Stimulated activated CD8-positive, alpha-beta memory T cell treated with anti-CD3 and anti-CD28 coated beads, Interleukin-4, amount 100 ng/mL, for 48 hours (primary cell): ENCODE data around the gene CYSLTR1.
"Not testable (repeated sequence)": the region's sequence is repeated elsewhere in the genome, so short reads cannot be mapped to it uniquely, and the experiment has no call there.

Experiments used
- DNase-seq: peaks from one replicate; pipeline ENCODE4 v3.0.0-alpha.2; 2020

Gene CYSLTR1, protein sequence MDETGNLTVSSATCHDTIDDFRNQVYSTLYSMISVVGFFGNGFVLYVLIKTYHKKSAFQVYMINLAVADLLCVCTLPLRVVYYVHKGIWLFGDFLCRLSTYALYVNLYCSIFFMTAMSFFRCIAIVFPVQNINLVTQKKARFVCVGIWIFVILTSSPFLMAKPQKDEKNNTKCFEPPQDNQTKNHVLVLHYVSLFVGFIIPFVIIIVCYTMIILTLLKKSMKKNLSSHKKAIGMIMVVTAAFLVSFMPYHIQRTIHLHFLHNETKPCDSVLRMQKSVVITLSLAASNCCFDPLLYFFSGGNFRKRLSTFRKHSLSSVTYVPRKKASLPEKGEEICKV

DNA sequence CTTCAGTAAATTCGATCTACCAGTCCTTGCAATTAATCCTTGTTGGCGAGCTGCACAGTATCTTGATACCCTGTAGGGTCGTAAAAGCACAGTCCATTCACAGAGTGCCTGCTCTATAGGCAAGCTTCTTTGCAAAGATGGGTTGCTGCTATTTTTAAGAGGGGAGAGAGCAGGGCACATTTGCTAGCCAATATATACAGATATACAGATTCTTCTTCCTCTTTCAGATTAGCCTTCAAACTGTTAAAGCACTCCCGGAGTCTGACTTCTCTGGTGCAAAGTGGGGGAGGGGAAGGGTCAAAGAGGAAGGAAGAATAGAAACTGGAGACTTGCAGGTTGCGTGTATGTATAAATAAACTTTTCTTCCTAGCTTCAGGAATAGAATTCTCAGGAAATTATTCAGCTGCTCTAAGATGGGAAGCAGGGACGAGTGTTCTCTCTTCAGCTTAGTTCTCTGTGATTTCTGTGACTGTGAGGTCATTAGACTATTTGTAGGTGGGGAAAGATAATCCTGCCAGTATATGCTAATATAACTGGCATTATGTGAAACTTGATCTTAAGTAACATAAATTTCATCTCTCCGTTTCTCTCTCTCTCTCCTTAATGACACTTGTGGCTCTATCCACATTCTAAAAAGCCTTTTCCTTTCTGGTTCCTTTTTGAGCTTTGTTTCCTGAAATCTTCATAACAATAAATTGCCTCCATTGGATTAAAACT lies at the start of gene CYSLTR1:
Gene CYSLTR1, minus strand, starts transcription at position 242 of the 717 bp plus-strand sequence. CDS start 53,865 bp downstream, outside the sequence.
- DNase-seq: no peak

DNA sequence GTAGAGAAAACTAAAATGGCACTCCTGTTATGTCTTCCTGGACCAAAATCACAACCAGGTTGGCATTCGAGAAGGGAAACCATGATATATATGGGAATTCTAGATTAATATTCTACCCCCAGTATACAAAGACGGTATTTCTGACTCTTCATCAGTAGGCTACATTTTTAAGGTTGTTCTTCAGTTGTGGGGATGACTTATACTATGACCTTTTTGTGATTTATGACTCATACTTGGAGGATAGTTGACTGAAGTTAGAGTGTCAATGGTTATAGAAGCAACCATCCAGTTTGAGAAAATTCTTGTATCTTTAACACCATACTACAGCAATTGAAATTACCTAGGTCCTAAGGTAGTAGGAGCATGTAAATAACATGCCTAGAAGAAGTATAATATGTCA lies 49.8 kb upstream of the CYSLTR1 start:
- DNase-seq: no peak

DNA sequence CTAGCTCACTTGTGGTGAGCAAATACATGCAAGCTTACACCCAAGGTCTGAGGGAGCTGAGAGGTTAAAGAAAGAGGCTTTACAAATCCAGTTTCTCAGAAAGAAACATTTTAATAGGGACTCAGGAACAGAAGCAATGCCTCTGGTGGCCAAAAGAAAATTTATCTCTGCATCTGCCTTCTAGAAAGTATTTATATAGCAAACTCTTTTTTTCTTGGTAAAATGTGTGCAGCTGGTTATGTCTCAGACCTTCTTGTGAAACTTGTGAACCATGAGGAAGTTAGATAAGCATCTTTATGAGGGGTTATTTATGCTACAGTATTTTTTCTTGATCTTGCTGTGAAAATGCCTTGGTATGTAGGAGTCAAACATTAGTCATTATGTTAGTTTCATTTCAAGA lies 48.5 kb upstream of the CYSLTR1 start:
- no peak for DNase-seq

DNA sequence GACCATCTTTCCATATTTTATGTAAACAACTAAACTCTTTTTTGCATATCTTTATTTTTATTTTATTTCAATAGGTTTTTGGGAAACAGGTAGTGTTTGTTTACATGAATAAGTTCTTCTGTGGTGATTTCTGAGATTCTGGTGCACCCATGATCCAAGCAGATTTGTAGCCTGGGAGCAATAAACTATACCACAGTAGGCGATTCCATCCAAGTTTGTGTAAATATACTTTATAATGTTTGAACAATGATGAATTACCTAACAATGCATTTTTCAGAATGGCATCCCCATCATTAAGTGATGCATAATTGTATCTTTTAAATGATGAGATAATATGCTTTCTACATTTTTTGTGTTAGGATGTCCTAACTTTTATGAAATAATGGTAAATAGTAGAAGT lies 39.2 kb upstream of the CYSLTR1 start:
- DNase-seq: no peak

DNA sequence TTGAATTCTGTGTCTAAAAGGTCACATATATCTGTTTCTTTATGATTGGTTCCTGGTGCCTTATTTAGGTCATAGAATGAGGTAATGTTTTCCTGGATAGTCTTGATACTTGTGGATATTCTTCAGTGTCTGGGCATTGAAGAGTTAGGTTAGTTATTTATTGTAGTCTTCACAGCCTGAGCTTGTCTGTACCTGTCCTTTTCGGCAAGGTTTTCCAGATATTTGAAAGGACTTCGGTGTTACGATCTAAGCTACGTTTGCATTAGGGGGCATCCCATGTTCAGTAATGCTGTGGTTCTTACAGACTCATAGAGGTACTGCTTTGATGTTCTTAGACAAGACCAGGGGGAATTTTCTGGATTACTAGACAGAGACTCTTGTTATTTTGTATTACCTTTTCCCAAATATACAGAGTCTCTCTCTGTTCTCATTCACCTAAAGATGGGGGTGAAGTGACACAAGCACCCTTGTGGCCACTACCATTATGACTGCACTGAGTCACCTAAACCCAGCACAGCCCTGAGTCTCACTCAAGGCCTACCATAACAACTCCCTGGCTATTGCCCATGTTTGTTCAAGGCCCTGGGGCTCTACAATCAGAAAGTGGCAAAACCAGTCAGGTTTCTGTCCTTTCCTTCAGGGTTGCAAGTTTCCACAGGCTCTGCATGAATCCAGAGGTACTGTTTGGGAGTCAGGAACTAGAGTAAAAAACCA lies 30.1 kb upstream of the CYSLTR1 start:
- no peak for DNase-seq

DNA sequence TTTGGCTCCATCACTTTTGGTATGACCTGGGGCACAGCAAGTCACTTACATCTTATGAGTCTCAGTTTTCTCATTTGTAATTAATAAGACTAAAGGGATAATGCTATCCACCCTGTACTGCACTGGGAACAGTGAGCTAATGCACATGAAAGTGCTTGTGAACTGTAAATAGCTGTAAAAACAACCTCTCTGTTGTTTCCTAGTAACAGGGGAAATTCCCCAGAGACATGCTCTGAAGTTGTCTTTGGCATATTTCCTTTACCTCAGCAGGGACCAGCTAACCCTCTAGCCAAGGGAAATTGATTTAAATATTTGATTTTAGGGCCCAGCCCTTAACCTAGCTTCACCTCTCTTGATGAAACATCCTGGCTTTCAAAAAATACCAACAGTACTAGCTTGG lies 6.1 kb upstream of the CYSLTR1 start:
- DNase-seq: no peak

DNA sequence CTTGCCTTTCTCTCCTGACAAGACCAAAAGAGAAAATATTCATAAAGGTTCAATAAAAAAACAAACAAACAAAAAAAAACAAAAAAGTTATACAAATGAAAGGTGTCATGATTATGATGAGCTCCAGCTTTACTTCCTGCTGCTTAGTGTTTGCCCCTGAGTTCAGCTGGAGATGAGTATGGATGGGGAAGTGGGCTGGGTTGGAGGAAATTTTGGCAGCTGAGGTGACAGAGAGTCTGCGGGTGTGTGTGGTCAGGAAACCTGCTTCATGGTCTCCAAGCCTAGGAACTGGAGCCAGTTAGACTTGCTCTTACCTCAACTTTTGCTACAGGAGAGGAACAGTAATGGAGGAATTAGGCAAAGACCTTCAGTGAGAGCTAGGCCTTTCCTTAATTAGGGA lies 4.3 kb upstream of the CYSLTR1 start:
- no peak for DNase-seq

DNA sequence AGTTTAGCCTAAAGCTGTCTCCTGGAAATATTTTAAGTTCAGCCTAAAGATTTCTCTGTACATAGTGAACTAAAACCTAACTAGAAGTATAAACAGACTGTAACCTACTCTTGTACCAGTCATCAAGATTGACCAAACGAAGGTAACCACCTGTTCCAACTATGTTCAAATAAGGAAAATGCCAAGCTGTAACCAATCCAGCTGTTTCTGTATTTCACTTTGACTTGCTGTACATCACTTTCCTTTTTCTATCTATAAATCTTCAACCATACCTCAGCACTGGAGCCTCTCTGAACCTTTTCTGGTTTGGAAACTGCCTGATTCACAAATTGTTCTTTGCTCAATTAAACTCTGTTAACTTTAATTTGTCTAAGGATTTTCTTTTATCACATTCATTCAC lies 3.1 kb upstream of the CYSLTR1 start:
- DNase-seq: no peak

DNA sequence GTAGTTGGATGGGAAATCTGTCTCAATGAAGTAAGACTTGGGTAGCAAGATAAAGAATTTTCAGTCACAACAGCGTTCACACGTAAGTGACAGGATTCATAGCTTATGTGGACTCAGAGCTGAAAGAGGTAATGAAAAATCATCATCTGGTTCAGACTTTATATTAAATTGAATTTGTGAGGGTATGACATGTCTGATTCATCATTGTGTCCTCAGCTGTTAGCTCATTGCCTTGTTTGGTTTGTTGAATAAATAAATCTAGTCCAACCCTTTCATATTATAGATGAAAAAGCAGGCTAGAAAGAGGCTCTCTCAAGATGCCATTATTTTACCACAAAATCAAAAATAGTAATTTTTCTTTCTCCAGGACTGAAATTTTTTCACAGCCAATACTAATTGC lies 2.7 kb upstream of the CYSLTR1 start:
- no peak for DNase-seq

DNA sequence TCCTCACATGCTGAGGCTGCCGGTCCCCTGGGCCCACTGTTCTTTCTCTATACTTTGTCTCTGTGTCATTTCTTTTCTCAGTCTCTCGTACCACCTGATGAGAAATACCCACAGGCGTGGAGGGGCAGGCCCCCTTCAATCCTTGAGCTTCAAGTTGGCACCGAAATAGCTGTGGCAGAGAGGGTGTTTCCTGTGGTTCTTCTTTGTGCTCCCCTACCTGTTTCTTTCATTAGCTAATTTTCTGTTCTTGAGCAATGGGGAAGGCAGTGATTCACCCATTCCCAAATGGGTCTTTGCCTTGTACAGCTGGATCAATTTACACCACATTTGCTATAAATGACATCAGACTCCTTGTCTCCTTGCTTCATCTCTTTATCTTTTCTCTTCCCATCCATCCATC lies 2.1 kb upstream of the CYSLTR1 start:
- no peak for DNase-seq

DNA sequence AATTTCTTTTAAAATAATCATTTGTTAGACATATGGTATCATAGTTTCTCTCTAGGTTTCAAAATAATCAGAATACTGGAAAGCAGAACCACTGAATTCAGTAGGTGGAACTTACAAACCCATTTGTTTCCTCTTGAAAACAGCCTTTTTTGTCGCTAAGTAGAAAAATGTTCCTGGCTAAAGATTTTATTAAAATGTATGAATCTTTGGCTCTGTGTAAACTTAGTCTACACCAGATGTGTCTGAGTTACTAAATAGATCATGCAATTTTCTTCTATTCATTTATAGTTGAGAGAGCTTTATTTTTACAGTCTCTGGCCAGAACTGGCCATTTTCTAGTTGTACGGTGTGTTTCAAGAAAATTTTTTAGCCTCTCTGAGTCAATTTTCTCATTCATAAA lies 1.0 kb downstream of the CYSLTR1 start:
- no peak for DNase-seq

DNA sequence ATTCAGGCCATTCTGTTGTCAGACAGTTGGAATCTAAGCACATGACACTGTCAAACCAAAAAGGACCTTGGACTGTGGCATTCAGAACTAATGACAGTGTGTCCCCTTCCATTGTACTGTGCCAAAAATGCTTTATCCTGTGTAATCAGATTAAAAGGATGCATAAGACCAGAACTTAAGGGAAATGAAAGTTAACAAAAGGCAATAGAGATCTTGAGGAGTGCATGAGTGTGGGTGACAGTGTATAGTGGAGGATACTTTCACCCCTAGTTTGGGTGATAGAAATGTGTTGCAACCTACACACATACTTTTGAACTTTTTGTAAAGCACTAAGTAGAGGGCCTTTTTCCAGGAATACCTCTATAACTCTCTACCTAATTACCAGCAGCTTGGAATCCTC lies 4.5 kb downstream of the CYSLTR1 start:
- DNase-seq: no peak

DNA sequence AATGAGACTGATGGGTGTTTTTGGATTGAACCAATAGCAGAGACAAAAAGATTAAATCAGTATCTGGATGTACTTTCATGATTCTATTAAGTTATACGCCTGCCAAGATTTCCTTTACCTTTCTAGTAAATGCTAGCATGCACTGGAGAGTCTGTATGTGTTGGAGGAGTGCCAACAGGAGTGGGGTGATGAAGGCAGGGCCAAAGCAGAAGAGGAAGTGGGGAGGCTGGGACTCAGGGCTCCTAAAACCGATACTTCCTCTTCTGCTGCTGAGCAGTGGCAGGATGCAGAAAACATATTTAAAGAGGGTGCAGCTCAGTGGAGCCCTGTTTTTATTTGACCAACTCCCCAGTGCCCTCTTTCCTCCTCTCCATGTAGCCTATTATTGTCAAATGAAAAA lies 5.6 kb downstream of the CYSLTR1 start:
- no peak for DNase-seq

DNA sequence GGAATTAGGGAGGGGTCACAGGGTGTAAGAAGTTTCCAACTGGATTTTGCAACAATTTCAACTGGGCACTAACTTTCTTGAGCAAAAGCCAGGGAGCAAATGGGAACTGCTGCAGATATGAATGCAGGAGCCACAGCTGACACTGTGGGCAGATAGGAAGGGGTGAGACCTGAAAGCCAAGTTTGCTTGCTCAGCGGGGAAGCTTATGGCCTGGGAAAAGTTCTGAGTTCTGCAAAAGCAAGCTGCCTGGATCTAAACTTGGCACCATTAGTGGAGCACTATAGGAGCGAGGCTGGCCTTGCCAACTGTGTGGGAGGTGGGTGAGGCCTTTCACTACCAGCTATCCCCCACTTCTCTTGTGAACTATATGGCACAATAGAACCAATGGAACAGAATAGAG lies 11.1 kb downstream of the CYSLTR1 start:
- no peak for DNase-seq

DNA sequence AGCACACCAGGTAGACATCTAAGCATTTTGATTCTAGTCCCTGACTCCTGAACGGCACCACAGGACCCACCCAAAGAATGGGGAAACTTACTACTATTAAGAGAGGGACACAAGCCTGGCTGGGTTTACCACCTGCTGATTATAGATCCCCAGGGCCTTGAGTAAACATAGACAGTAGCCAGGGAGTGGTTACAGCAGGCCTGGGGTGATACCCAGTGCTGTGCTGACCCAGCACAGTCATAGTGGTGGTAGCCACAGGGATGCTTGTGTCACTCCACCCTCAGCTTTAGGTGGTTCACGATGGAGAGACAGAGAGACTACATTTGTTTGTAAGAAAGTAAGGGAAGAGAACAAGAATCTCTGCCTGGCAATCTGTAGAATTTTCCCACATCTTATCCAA lies 11.7 kb downstream of the CYSLTR1 start:
- no peak for DNase-seq

DNA sequence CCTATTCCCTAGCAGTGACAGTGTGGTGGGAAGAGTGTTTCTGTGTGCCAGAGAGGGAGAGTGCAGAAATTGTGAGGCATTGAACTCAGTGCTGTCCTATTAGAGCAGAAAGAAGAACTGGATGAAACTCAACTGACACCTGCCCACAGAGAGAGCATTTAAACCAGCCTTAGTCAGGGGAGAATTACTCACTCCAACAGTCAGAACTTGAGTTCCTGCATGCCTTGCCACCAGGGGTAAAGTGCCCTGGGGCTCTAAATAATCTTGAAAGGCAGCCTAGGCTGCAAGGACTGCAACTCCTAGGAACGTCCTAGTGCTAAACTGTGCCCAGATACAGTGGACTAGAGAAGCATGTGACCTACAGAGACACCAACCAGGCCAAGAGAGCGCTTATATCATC lies 12.8 kb downstream of the CYSLTR1 start:
- no peak for DNase-seq

DNA sequence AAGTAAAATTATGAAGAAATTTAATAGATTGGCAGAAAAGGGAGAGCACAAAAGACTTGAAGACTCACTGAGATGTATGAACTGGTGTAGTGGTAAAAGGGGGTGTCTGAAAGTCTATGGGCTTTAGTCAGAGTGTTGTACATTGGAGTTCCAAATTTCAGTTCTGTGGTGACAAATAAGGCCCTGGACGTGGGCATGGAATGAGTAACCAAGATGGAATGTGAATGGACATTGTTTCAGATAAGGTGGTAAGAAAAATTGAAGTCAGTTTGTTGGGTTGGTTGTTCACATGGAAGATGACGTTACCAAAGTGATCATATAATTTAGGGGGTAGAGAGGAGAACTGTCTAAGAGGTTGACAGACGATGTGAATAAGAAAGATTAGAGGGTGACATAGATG lies 13.9 kb downstream of the CYSLTR1 start:
- no peak for DNase-seq

DNA sequence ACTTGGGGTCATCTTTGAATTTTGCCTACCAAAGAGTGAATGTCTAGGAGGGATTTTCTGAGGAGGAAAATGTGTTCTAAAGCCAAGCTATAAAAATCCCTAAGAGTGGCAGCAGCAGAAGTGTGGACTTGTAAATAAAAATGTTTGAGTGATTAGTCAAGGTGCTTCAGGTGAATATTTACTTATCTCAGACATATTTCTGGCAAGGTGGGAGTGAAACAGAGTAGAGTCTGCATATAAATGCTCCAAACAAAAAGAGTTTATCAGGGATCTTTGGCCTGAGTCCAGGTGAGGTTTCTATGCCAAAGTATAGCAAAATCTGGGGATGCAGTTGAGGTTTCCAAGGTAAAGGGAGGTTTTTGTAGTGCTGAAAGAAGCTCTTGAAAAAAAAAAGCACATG lies 19.7 kb downstream of the CYSLTR1 start:
- no peak for DNase-seq

DNA sequence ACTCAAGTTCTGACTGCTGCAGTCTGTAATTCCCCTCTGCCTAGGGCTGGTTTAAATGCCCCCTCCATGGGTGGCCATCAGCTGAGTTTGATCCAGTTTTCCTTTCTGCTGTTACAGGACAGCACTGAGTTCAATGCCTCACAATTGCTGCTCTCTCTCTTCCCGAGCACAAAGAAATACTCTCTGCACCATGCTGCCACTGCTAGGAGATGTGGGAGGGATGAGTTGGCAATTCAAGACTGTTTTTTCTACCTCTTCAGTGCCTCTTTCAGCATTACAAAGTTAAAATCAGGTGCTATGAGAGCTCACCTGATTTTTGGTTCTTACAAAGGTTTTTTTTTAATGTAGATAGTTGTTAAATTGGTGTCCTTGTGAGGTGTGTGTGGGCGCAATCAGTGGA lies 24.3 kb downstream of the CYSLTR1 start:
- DNase-seq: no peak

DNA sequence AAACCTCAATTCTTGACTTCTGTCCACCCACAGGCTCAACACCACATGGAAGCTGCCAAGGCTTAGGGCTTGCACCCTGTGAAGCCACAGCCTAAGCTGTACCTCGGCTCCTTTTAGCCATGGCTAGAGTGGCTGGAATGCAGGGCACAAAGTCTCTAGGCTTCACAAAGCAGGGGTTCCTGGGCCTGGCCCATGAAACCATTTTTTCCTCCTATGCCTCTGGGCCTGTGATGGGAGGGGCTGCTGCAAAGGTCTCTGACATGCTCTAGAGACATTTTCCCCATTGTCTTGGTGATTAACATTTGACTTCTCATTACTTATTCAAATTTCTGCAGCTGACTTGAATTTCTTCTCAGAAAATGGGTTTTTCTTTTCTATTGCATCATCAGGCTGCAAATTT lies 26.5 kb downstream of the CYSLTR1 start:
- DNase-seq: not testable (repeated sequence)

DNA sequence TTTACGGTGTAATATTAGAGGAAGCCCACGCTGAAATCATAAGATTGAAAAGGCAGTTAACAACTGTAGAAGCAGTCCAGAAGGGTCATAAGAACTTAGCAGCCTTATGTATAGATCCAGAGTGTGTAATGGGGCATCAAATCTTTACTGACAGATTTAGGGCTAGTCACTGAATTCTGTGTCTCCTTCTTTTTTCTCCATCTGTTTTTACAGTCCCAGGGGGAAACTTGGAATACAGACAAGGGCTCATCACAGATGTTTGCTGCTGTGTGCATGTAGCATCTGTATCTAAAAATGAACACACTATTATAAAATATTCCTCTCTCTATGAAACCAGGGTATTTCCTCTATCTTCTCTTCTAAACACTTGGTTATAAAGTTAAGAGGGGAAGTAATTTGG lies 43.9 kb downstream of the CYSLTR1 start:
- no peak for DNase-seq

DNA sequence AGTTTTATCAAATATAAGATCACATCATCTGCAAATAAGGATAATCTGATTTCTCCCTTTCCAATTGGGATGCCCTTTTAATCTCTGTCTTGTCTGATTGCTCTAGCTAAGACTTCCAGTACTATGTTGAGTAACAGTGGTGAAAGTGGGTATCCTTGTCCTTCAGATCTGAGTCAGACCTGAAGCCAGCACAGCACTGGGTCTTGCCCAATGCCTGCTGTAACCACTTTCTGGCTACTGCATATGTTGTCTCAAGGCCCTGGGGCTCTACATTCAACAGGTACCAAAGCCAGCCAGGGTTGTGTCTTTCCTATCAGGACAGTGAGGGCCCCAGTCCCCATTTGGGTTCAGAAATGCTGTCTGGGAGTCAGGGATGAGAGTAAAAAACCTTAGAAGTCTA lies 90.3 kb downstream of the CYSLTR1 start:
- no peak for DNase-seq

DNA sequence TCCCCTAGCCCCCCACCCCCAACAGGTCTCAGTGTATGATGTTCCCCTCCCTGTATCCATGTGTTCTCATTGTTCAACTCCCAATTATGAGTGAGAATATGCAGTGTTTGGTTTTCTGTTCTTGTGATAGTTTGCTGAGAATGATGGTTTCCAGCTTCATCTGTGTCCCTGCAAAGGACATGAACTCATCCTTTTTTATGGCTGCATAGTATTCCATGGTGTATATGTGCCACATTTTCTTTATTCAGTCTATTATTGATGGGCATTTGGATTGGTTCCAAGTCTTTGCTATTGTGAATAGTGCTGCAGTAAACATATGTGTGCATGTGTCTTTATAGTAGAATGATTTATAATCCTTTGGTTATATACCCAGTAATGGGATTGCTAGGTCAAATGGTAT lies 101.4 kb downstream of the CYSLTR1 start:
- DNase-seq: not testable (repeated sequence)
